ENCODE results near the gene COX11.

- TF ChIP-seq YY1 (IDR thresholded peaks at IDR 0.05; ENCODE audit: low read depth) (no peak), REST (IDR thresholded peaks at IDR 0.05; ENCODE audit: low read depth) (no peak), EP300 (IDR thresholded peaks at IDR 0.05; ENCODE audit: borderline replicate concordance) (no peak), RAD21 (IDR thresholded peaks at IDR 0.05; ENCODE audit: low read depth) (no peak), TEAD4 (IDR thresholded peaks at IDR 0.05) (no peak), TCF12 (IDR thresholded peaks at IDR 0.05; ENCODE audit: low read depth) (no peak), EGR1 (IDR thresholded peaks at IDR 0.05) (no peak)
Observed at GRCh38 chr17:54985476-54985875, 17.0 kb upstream of the COX11 start.

All from Ishikawa (cell line).